A549 (cell line): Measurements from ENCODE around the gene HRH3. TPM values are rescaled to one million over a fixed set of nuclear protein-coding genes. Genes with fewer than 3 reads are reported as not detected.

ENCODE experiments used
- ATAC-seq, 2 experiments: fragments of 200-7000 bp in 1 of 2; fragments of >200 bp in 1 of 2; cut with Nextera tagmentation in 1 of 2; cut with Tn5 transposase in 1 of 2; 3 replicates each; pipeline versions ENCODE4 v1.8.0 to v1.9.1; 2018 to 2020; ENCODE audit warnings: mild to moderate bottlenecking in 1 of 2, moderate library complexity in 1 of 2
- CTCF ChIA-PET: fragments of 300-600 bp; sonication (Branson Sonifier 250); formaldehyde crosslinking; extraction: SDS; loops from one replicate; lab custom pipeline; 2021; ENCODE audit warnings: antibody characterized with exemption, inconsistent platforms; lab: Yijun Ruan, JAX
- POLR2A ChIA-PET: fragments of 350-600 bp; formaldehyde crosslinking; extraction: SDS; loops from one replicate; lab custom pipeline; 2021; ENCODE audit warnings: antibody characterized with exemption, inconsistent platforms; lab: Yijun Ruan, JAX
- DNase-seq, 2 experiments: peaks; one replicate each; pipeline versions ENCODE4 v3.0.0 to v3.0.0-alpha.2; 2011 to 2016; ENCODE audit warnings: low read depth in 1 of 2, low spot score in 1 of 2
- FAIRE-seq: peaks from 2 replicates; lab custom pipeline; 2011; peaks lifted over from hg19 to GRCh38; lab: Jason Lieb, UNC
- H3K27ac ChIP-seq, 2 experiments: fragments of >200 bp; sonication (Bioruptor Twin); formaldehyde crosslinking; 3 replicates each; pipeline ENCODE4 v1.5.1; 2016 to 2017
- H3K4me1 ChIP-seq: fragments of >200 bp; sonication (Bioruptor Twin); formaldehyde crosslinking; 3 replicates; pipeline ENCODE4 v1.6.1; 2016
- H3K4me2 ChIP-seq: fragments of >200 bp; sonication (Bioruptor Twin); formaldehyde crosslinking; 3 replicates; pipeline ENCODE4 v1.6.1; 2016
- H3K4me3 ChIP-seq: fragments of >200 bp; sonication (Bioruptor Twin); formaldehyde crosslinking; 3 replicates; pipeline ENCODE4 v1.5.1; 2016
- H3K9me3 ChIP-seq: fragments of >200 bp; sonication (Bioruptor Twin); formaldehyde crosslinking; 3 replicates; pipeline ENCODE4 v1.6.1; 2016
- BHLHE40 ChIP-seq: IDR thresholded peaks from 2 replicates; pipeline ENCODE4 v1.6.1; 2012; ENCODE audit warnings: low read depth, low read length, inconsistent platforms
- CBX2 ChIP-seq: fragments of 200-600 bp; sonication (generic); IDR thresholded peaks from 2 replicates; pipeline ENCODE4 v1.6.1; 2016; ENCODE audit warnings: low read depth, mild to moderate bottlenecking, borderline replicate concordance
- CBX8 ChIP-seq: fragments of 200-600 bp; sonication (generic); IDR thresholded peaks from 2 replicates; pipeline ENCODE4 v1.6.1; 2016
- CHD4 ChIP-seq: fragments of 200-600 bp; sonication (generic); IDR thresholded peaks from 2 replicates; pipeline ENCODE4 v1.6.1; 2016; ENCODE audit warnings: antibody characterized with exemption, mild to moderate bottlenecking, borderline replicate concordance
- EHF ChIP-seq: fragments of 250-450 bp; sonication (Bioruptor Pico); IDR thresholded peaks from 2 replicates; pipeline ENCODE4 v1.5.0; 2020; ENCODE audit warnings: mild to moderate bottlenecking
- EP300 ChIP-seq, 2 experiments: fragments of >200 bp; sonication (Bioruptor Twin); formaldehyde crosslinking; IDR thresholded peaks; 2 replicates in 1 of 2; 3 replicates in 1 of 2; pipeline ENCODE4 v1.6.1; 2016 to 2017
- ESRRA ChIP-seq: fragments of 150-350 bp; IDR thresholded peaks from 2 replicates; pipeline ENCODE4 v1.6.1; 2014; ENCODE audit warnings: mild to moderate bottlenecking, low read length, borderline replicate concordance
- FOXS1 ChIP-seq: fragments of 250-450 bp; sonication (Bioruptor Pico); IDR thresholded peaks from 2 replicates; pipeline ENCODE4 v1.5.0; 2020; ENCODE audit warnings: mild to moderate bottlenecking, moderate library complexity
- GATA3 ChIP-seq: IDR thresholded peaks from 2 replicates; pipeline ENCODE4 v1.6.1; 2012; ENCODE audit warnings: borderline replicate concordance
- HOXB13 ChIP-seq: fragments of 250-450 bp; sonication (Bioruptor Pico); IDR thresholded peaks from 2 replicates; pipeline ENCODE4 v1.5.0; 2020; ENCODE audit warnings: low read depth, mild to moderate bottlenecking, moderate library complexity
- HOXB5 ChIP-seq: fragments of 250-450 bp; sonication (Bioruptor Pico); IDR thresholded peaks from 2 replicates; pipeline ENCODE4 v1.5.0; 2020; ENCODE audit warnings: mild to moderate bottlenecking, moderate library complexity
- JUN ChIP-seq, 2 experiments: fragments of >200 bp; sonication (Bioruptor Twin); formaldehyde crosslinking; IDR thresholded peaks; 2 replicates in 1 of 2; 3 replicates in 1 of 2; pipeline ENCODE4 v1.6.1; 2016 to 2017
- KDM5A ChIP-seq: fragments of 200-600 bp; sonication (generic); IDR thresholded peaks from 2 replicates; pipeline ENCODE4 v1.6.1; 2016; ENCODE audit warnings: antibody characterized with exemption, mild to moderate bottlenecking
- MYC ChIP-seq: IDR thresholded peaks from 2 replicates; pipeline ENCODE4 v1.6.1; 2012; ENCODE audit warnings: mild to moderate bottlenecking, inconsistent platforms, low read length, improper control_type of control experiment, borderline replicate concordance
- NFE2L2 ChIP-seq: fragments of 150-350 bp; conservative IDR thresholded peaks from 2 replicates; pipeline ENCODE4 v1.6.1; 2014; ENCODE audit warnings: low read length
- NPAS2 ChIP-seq: fragments of 250-450 bp; sonication (Bioruptor Pico); IDR thresholded peaks from 2 replicates; pipeline ENCODE4 v1.8.0; 2022; ENCODE audit warnings: mild to moderate bottlenecking, moderate library complexity, borderline replicate concordance
- PHF8 ChIP-seq: fragments of 200-600 bp; sonication (generic); IDR thresholded peaks from 2 replicates; pipeline ENCODE4 v1.6.1; 2016; ENCODE audit warnings: low read depth, mild to moderate bottlenecking, antibody characterized with exemption, moderate library complexity, borderline replicate concordance
- POLR2AphosphoS2 ChIP-seq: conservative IDR thresholded peaks from 2 replicates; pipeline ENCODE4 v1.6.1; 2012; ENCODE audit warnings: low read length, improper control_type of control experiment, inconsistent platforms
- RAD21 ChIP-seq, 2 experiments: fragments of >200 bp in 1 of 2; sonication (Bioruptor Twin) in 1 of 2; formaldehyde crosslinking in 1 of 2; IDR thresholded peaks in 1 of 2; conservative IDR thresholded peaks in 1 of 2; 2 replicates in 1 of 2; 3 replicates in 1 of 2; pipeline ENCODE4 v1.6.1; 2012 to 2018; ENCODE audit warnings: inconsistent platforms in 1 of 2
- RARB ChIP-seq: fragments of 250-450 bp; sonication (Bioruptor Pico); IDR thresholded peaks from 2 replicates; pipeline ENCODE4 v1.8.0; 2021; ENCODE audit warnings: mild to moderate bottlenecking, moderate library complexity
- RCOR1 ChIP-seq: fragments of 150-350 bp; IDR thresholded peaks from 2 replicates; pipeline ENCODE4 v1.6.1; 2014; ENCODE audit warnings: antibody characterized with exemption, low read length, low read depth
- RNF2 ChIP-seq: fragments of 200-600 bp; sonication (generic); IDR thresholded peaks from 2 replicates; pipeline ENCODE4 v1.6.1; 2016; ENCODE audit warnings: low read depth, mild to moderate bottlenecking, antibody characterized with exemption, moderate library complexity, borderline replicate concordance
- SREBF2 ChIP-seq: fragments of 450-650 bp; IDR thresholded peaks from 2 replicates; pipeline ENCODE4 v1.6.1; 2014; ENCODE audit warnings: mild to moderate bottlenecking, moderate library complexity
- ZC3H11A ChIP-seq: fragments of 450-650 bp; IDR thresholded peaks from 2 replicates; pipeline ENCODE4 v1.6.1; 2014; ENCODE audit warnings: antibody characterized with exemption, mild to moderate bottlenecking
- ZNF302 ChIP-seq: fragments of 250-450 bp; sonication (Bioruptor Pico); IDR thresholded peaks from 2 replicates; pipeline ENCODE4 v1.9.0; 2021; ENCODE audit warnings: inconsistent platforms, mild to moderate bottlenecking, moderate library complexity
- ZSCAN20 ChIP-seq: fragments of 250-450 bp; sonication (Bioruptor Pico); IDR thresholded peaks from 2 replicates; pipeline ENCODE4 v1.8.0; 2022; ENCODE audit warnings: mild to moderate bottlenecking, moderate library complexity
- WGBS: methylation state at CpG from one replicate; pipeline ENCODE4 v1.1.6; 2017; ENCODE audit errors: missing lambda C conversion rate; 5-methylcytosine and 5-hydroxymethylcytosine counted together
- polyA plus RNA-seq, 4 experiments: library from polyadenylated mRNA; depleted of rRNA in 3 of 4; stranded (reverse); fragments of >200 nt; fragmentation: RNase III in 1 of 4; extraction: RNeasy Plus Mini Kit Qiagen cat#74134 plus additional on column Dnase treatment in 1 of 4; gene quantifications; 2 replicates in 3 of 4; 3 replicates in 1 of 4; pipeline ENCODE4 v1.2.3, GENCODE V29; 2011 to 2017
- TF ChIP-seq, protein P1 (sequence below): fragments of >200 bp; sonication (Bioruptor Twin); formaldehyde crosslinking; IDR thresholded peaks from 3 replicates; pipeline ENCODE4 v1.6.1; 2016
- TF ChIP-seq, protein P2 (sequence below): IDR thresholded peaks from 2 replicates; pipeline ENCODE4 v1.6.1; 2012
- TF ChIP-seq, protein P3 (sequence below): fragments of 150-350 bp; IDR thresholded peaks from 2 replicates; pipeline ENCODE4 v1.6.1; 2014; ENCODE audit warnings: low read depth, mild to moderate bottlenecking, low read length

The HRH3 gene
- polyA plus RNA-seq, 2 of the 4 experiments (the other 2 are of a cell fraction): not detected

DNA sequence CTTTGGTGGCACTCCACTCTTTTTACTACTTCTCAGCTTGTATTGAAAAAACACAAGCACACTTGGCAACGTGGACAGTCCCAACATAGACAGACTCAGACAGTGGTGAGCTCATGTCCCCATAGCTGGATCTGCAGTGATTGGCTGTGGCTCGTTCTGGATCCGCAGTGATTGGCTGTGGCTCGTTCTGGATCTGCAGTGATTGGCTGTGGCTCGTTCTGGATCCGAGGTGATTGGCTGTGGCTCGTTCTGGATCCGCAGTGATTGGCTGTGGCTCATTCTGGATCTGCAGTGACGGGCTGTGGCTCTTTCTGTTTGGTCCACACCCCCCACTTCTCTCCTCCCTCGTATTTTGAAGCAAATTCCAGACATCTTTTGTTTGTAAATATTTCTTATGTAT is 46.3 kb upstream of the HRH3 start:
- ATAC-seq: no peak
- Histone ChIP-seq H3K4me2 (no peak overlapping the region), H3K9me3 (peaks cover 15% of the 10 kb centered on the region; the same call in 2 of the 3 replicates), H3K4me1 (no peaks in the 10 kb centered on the region), H3K27ac (no peak overlapping the region), H3K4me3 (no peak overlapping the region)
- ChIA-PET CTCF (interaction anchor here (0.7 kb wide), 1 partner anchor 268 kb away, joined by 3 read pairs; no protein-coding TSS in a partner anchor), POLR2A (no interaction called here)
- 86% methylated on average over 7 of the region's 10 CpGs for WGBS
- TF ChIP-seq CHD4: no peak
- TF ChIP-seq RAD21 (conservative IDR thresholded peaks at IDR 0.05 in 1 of 2, IDR thresholded peaks at IDR 0.05 in 1 of 2): no peak
- no peak for TF ChIP-seq KDM5A
- TF ChIP-seq NFE2L2: no peak
- no peak for FAIRE-seq
- DNase-seq: peak in 1 of 2 experiments; percentile 22

DNA sequence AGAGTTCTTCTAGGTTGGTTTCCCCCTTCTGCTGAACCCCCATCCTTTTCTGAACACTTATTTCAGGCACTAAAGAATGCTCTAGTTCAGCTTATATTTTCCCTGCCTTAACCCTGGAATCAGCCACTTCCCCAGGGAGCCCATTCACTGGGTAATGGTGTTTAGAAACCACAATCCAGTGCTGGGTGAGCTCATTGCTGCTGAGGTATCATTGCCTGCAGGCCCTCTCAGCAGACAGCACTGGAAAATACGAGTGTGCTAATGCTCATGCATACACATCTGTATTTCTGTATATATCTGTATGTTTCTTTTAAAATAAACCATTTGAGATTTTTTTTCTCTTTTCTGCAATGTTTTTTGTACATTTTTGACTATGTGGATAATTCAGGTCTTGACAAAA is 45.3 kb upstream of the HRH3 start:
- TF ChIP-seq MYC (no peak), NPAS2 (no peak), PHF8 (no peak), GATA3 (no peak), RCOR1 (no peak), EP300 (IDR thresholded peaks at IDR 0.05) (no peak), ESRRA (no peak), ZC3H11A (no peak), RARB (no peak), ZSCAN20 (CRISPR knock-in tag) (no peak), SREBF2 (no peak), POLR2AphosphoS2 (no peak), FOXS1 (CRISPR knock-in tag) (no peak), RNF2 (no peak), JUN (IDR thresholded peaks at IDR 0.05) (no peak), RAD21 (conservative IDR thresholded peaks at IDR 0.05 in 1 of 2, IDR thresholded peaks at IDR 0.05 in 1 of 2) (no peak)
- TF ChIP-seq, protein P1, sequence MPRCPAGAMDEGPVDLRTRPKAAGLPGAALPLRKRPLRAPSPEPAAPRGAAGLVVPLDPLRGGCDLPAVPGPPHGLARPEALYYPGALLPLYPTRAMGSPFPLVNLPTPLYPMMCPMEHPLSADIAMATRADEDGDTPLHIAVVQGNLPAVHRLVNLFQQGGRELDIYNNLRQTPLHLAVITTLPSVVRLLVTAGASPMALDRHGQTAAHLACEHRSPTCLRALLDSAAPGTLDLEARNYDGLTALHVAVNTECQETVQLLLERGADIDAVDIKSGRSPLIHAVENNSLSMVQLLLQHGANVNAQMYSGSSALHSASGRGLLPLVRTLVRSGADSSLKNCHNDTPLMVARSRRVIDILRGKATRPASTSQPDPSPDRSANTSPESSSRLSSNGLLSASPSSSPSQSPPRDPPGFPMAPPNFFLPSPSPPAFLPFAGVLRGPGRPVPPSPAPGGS: no peak
- ATAC-seq: no peak
- DNase-seq: no peak
- no peak overlapping the region for H3K4me2 ChIP-seq
- POLR2A ChIA-PET: no interaction called here
- peaks cover 15% of the 10 kb centered on the region; the same call in 2 of the 3 replicates for H3K9me3 ChIP-seq
- H3K27ac ChIP-seq: no peak overlapping the region
- WGBS: 96% methylated on average over 1 of the region's 1 CpG
- FAIRE-seq: no peak
- H3K4me3 ChIP-seq: no peak overlapping the region
- CTCF ChIA-PET: interaction anchor here (0.9 kb wide), 1 partner anchor 117 kb away, joined by 3 read pairs; no protein-coding TSS in a partner anchor
- H3K4me1 ChIP-seq: no peaks in the 10 kb centered on the region

DNA sequence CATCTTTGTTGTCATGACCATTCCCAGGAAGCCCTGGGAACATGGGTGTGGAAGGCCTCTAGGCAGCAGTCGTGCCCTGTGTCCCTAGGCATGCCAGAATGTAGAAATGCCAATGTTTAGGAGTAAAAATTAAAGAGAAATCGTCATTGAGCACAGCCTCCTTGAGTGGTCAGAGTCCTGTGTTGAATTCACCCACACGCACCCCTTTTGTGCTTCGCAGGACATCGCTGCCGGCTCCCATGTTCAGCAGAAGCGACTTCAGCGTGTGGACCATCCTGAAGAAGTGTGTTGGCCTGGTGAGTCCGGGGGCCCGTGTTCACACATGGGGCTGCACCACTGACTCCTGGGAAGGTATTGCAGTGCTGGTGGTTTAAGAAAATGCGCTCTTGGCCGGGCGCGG is 43.3 kb upstream of the HRH3 start:
- CTCF ChIA-PET: no interaction called here
- H3K27ac ChIP-seq: 0 out of 6 replicates have a peak overlapping the region, but pooled peaks of 1 of the 2 experiments have one; percentile 24
- H3K4me1 ChIP-seq: no peaks in the 10 kb centered on the region
- FAIRE-seq: no peak
- no peak for DNase-seq
- 85% methylated on average over 14 of the region's 14 CpGs for WGBS
- no peak for ATAC-seq
- no peak for TF ChIP-seq ZC3H11A
- no peak for TF ChIP-seq CBX8
- no peak overlapping the region for H3K4me2 ChIP-seq
- peaks cover 15% of the 10 kb centered on the region; the same call in 2 of the 3 replicates for H3K9me3 ChIP-seq
- H3K4me3 ChIP-seq: no peak overlapping the region
- POLR2A ChIA-PET: no interaction called here

DNA sequence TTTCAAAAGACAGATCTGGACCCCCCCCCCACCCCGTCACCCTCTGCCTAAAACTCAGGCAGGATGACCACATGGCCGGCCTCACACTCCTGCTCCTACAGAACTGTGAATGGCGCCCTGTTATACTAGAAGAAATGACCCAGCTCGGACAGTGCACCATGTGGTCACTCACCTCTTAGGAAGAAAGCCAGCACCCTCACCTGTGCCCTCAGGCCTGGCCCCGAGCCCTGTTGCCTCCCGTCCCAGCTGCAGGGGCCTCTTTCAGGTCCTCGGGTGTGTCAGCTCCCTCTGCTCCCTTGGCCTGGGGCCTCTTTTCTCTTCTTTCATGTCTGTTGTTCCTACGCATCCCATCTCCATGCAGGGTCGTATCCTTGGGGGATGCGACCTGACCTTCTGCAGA is 42.0 kb upstream of the HRH3 start:
- FAIRE-seq (no peak), ATAC-seq (no peak), DNase-seq (no peak)
- H3K27ac ChIP-seq: no peak overlapping the region
- H3K4me2 ChIP-seq: no peak overlapping the region
- POLR2A ChIA-PET: no interaction called here
- TF ChIP-seq, protein P2, sequence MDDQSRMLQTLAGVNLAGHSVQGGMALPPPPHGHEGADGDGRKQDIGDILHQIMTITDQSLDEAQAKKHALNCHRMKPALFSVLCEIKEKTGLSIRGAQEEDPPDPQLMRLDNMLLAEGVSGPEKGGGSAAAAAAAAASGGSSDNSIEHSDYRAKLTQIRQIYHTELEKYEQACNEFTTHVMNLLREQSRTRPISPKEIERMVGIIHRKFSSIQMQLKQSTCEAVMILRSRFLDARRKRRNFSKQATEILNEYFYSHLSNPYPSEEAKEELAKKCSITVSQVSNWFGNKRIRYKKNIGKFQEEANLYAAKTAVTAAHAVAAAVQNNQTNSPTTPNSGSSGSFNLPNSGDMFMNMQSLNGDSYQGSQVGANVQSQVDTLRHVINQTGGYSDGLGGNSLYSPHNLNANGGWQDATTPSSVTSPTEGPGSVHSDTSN: no peak
- TF ChIP-seq KDM5A (no peak), MYC (no peak), CBX2 (no peak), ESRRA (no peak), JUN (IDR thresholded peaks at IDR 0.05) (no peak), NFE2L2 (no peak), BHLHE40 (no peak), ZNF302 (CRISPR knock-in tag) (no peak), EHF (no peak), HOXB13 (CRISPR knock-in tag) (no peak), CBX8 (no peak), HOXB5 (CRISPR knock-in tag) (no peak)
- TF ChIP-seq, protein P3, sequence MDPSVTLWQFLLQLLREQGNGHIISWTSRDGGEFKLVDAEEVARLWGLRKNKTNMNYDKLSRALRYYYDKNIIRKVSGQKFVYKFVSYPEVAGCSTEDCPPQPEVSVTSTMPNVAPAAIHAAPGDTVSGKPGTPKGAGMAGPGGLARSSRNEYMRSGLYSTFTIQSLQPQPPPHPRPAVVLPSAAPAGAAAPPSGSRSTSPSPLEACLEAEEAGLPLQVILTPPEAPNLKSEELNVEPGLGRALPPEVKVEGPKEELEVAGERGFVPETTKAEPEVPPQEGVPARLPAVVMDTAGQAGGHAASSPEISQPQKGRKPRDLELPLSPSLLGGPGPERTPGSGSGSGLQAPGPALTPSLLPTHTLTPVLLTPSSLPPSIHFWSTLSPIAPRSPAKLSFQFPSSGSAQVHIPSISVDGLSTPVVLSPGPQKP: no peak
- 85% methylated on average over 9 of the region's 10 CpGs for WGBS
- no peak overlapping the region for H3K4me3 ChIP-seq
- CTCF ChIA-PET: no interaction called here
- peaks cover 15% of the 10 kb centered on the region; the same call in 2 of the 3 replicates for H3K9me3 ChIP-seq
- H3K4me1 ChIP-seq: no peaks in the 10 kb centered on the region
